Right atrium auricular region (tissue), 2 donors: ENCODE results near the gene FCHO1. TPM values are rescaled to one million over a fixed set of nuclear protein-coding genes. Genes with fewer than 3 reads are reported as not detected.

ENCODE experiments used
- DNase-seq: peaks from one replicate; pipeline ENCODE4 v3.0.0-alpha.2; 2019; ENCODE audit warnings: low spot score
- H3K27ac ChIP-seq, 2 donors: fragments of 200-600 bp; sonication (generic); 1 replicate in 1 of 2; 2 replicates in 1 of 2; pipeline ENCODE4 v1.5.1; 2016 to 2019
- H3K27me3 ChIP-seq, 2 donors: fragments of 200-600 bp; sonication (generic); one replicate each; pipeline versions ENCODE4 v1.5.1 to v1.6.0; 2017 to 2019
- H3K36me3 ChIP-seq: fragments of 200-600 bp; sonication (generic); one replicate; pipeline ENCODE4 v1.5.1; 2016
- H3K4me1 ChIP-seq, 2 donors: fragments of 200-600 bp; sonication (generic); one replicate each; pipeline versions ENCODE4 v1.5.1 to v1.6.0; 2017 to 2019
- H3K4me3 ChIP-seq, 2 donors: fragments of 200-600 bp; sonication (generic); 1 replicate in 1 of 2; 2 replicates in 1 of 2; pipeline ENCODE4 v1.5.1; 2017 to 2019; ENCODE audit warnings: mild to moderate bottlenecking in 1 of 2, moderate library complexity in 1 of 2
- H3K9me3 ChIP-seq, 2 donors: fragments of 200-600 bp; sonication (generic); one replicate each; pipeline ENCODE4 v1.5.1; 2019
- CTCF ChIP-seq, 2 donors: fragments of 200-600 bp; sonication (generic); IDR thresholded peaks; one replicate each; pipeline ENCODE4 v1.5.1; 2019; ENCODE audit warnings: antibody characterized with exemption in 2 of 2
- total RNA-seq, 2 donors: library from RNA; depleted of rRNA; stranded (reverse); fragments of >200 nt; gene quantifications; one replicate each; pipeline ENCODE4 v1.1.0, GENCODE V29; 2016

FCHO1 gene
- total RNA-seq, 2 donors from 2014 or later, result 0.19 to 1.3 TPM

GRCh38 chr19:17787274-17787913 lies 36.1 kb downstream of the FCHO1 start:
- no peaks in the 10 kb centered on the region for H3K4me1 ChIP-seq
- no peak for DNase-seq
- no peaks in the 10 kb centered on the region for H3K36me3 ChIP-seq
- no peak for TF ChIP-seq CTCF (IDR thresholded peaks at IDR 0.05)
- no peaks in the 10 kb centered on the region for H3K27me3 ChIP-seq
- no peak overlapping the region for H3K4me3 ChIP-seq
- H3K27ac ChIP-seq, result no peak overlapping the region
- no peaks in the 10 kb centered on the region for H3K9me3 ChIP-seq

- no peak for DNase-seq
- no peak for TF ChIP-seq CTCF (IDR thresholded peaks at IDR 0.05)
- Histone ChIP-seq H3K36me3 (no peaks in the 10 kb centered on the region), H3K4me3 (no peak overlapping the region), H3K27ac (no peak overlapping the region), H3K27me3 (peaks cover 0 to 2% of the 10 kb centered on the region in 2 donors), H3K4me1 (no peaks in the 10 kb centered on the region), H3K9me3 (no peaks in the 10 kb centered on the region)
Observed at GRCh38 chr19:17788632-17789031, 37.4 kb downstream of the FCHO1 start.

- no peaks in the 10 kb centered on the region for H3K36me3 ChIP-seq
- DNase-seq, result no peak
- peaks cover 0 to 6% of the 10 kb centered on the region in 2 donors for H3K4me1 ChIP-seq
- H3K9me3 ChIP-seq, result no peaks in the 10 kb centered on the region
- no peak overlapping the region for H3K27ac ChIP-seq
- peaks cover 8 to 10% of the 10 kb centered on the region in 2 donors for H3K27me3 ChIP-seq
- TF ChIP-seq CTCF (IDR thresholded peaks at IDR 0.05), result no peak
- H3K4me3 ChIP-seq, result no peak overlapping the region
Observed at GRCh38 chr19:17790059-17790780, 38.9 kb downstream of the FCHO1 start.

- TF ChIP-seq CTCF (IDR thresholded peaks at IDR 0.05), result no peak
- H3K27ac ChIP-seq, result no peak overlapping the region
- no peak overlapping the region for H3K4me3 ChIP-seq
- peaks cover 8 to 15% of the 10 kb centered on the region in 2 donors for H3K27me3 ChIP-seq
- no peak for DNase-seq
- no peaks in the 10 kb centered on the region for H3K36me3 ChIP-seq
- no peaks in the 10 kb centered on the region for H3K9me3 ChIP-seq
- H3K4me1 ChIP-seq, result peaks cover 0 to 8% of the 10 kb centered on the region in 2 donors
Observed at GRCh38 chr19:17794412-17794730, 43.1 kb downstream of the FCHO1 start.

- TF ChIP-seq CTCF (IDR thresholded peaks at IDR 0.05), result no peak
- Histone ChIP-seq H3K27ac (no peak within 1 kb of the TSS), H3K27me3 (peaks cover 8 to 15% of the 10 kb centered on the region in 2 donors), H3K4me1 (peaks cover 0 to 8% of the 10 kb centered on the region in 2 donors), H3K4me3 (no peak within 1 kb of the TSS), H3K9me3 (no peaks in the 10 kb centered on the region), H3K36me3 (no peaks in the 10 kb centered on the region)
- DNase-seq, result no peak
Observed at GRCh38 chr19:17794731-17795494, 43.6 kb downstream of the FCHO1 start, which contains the start of gene B3GNT3. Gene B3GNT3 (plus strand): TSS chr19:17795138. CDS start chr19:17807808, 12,670 bp downstream.
